PC-9 (cell line): ENCODE measurements around the gene PDZK1IP1.

Experiments
- CTCF ChIP-seq: fragments of 200-600 bp; sonication (generic); conservative IDR thresholded peaks from 2 replicates; pipeline ENCODE4 v1.6.1; 2017; ENCODE audit warnings: mixed run types, antibody characterized with exemption, mild to moderate bottlenecking, moderate library complexity
- EZH2 ChIP-seq: fragments of 200-600 bp; sonication (generic); IDR thresholded peaks from 2 replicates; pipeline ENCODE4 v1.8.0; 2017; ENCODE audit warnings: antibody characterized with exemption, low read depth

- TF ChIP-seq CTCF (no peak), EZH2 (no peak)
Measured at GRCh38 chr1:47238935-47239592, 49.2 kb upstream of the PDZK1IP1 start.
